Glutamatergic neuron (in vitro differentiated cells): ENCODE data around the gene G2E3. TPM values are rescaled to one million over a fixed set of nuclear protein-coding genes. Genes with fewer than 3 reads are reported as not detected.

Source experiments
- DNase-seq: peaks from one replicate; pipeline ENCODE4 v3.0.0; 2022
- H3K27ac Mint-ChIP-seq: one replicate; pipeline ENCODE4 v1.8.0; 2020; ENCODE audit warnings: mild to moderate bottlenecking, mixed read lengths, inconsistent platforms; ENCODE audit not compliant: unreplicated experiment
- H3K27me3 Mint-ChIP-seq: one replicate; pipeline ENCODE4 v1.8.0; 2020; ENCODE audit warnings: mild to moderate bottlenecking, moderate library complexity, mixed read lengths, inconsistent platforms; ENCODE audit not compliant: unreplicated experiment
- H3K36me3 Mint-ChIP-seq: one replicate; pipeline ENCODE4 v1.8.0; 2020; ENCODE audit warnings: mild to moderate bottlenecking, mixed read lengths, inconsistent platforms; ENCODE audit not compliant: unreplicated experiment
- H3K4me1 Mint-ChIP-seq: one replicate; pipeline ENCODE4 v1.8.0; 2020; ENCODE audit warnings: mild to moderate bottlenecking, low read depth, mixed read lengths, inconsistent platforms; ENCODE audit not compliant: unreplicated experiment
- H3K4me3 Mint-ChIP-seq: one replicate; pipeline ENCODE4 v1.8.0; 2020; ENCODE audit warnings: mild to moderate bottlenecking, mixed read lengths, inconsistent platforms; ENCODE audit not compliant: unreplicated experiment
- H3K9me3 Mint-ChIP-seq: one replicate; pipeline ENCODE4 v1.8.0; 2020; ENCODE audit warnings: mild to moderate bottlenecking, moderate library complexity, mixed read lengths, inconsistent platforms; ENCODE audit not compliant: unreplicated experiment
- CTCF ChIP-seq: fragments of 200-600 bp; sonication (generic); IDR thresholded peaks from one replicate; pipeline ENCODE4 v1.5.0; 2021; ENCODE audit not compliant: partially characterized antibody, unreplicated experiment
- total RNA-seq: library from RNA; stranded (reverse); fragmentation: NEBNext Ultra II Directional; extraction: Animal tissue kit (Norgen Biotek cat#: 25700); gene quantifications from one replicate; pipeline ENCODE4 v1.2.1, GENCODE V29; 2021; ENCODE audit not compliant: unreplicated experiment

G2E3 gene
- total RNA-seq, 1 donor from 2014 or later: 31.4 TPM

GRCh38 chr14:30651937-30652336 lies 93.0 kb downstream of the G2E3 start:
- TF ChIP-seq CTCF: no peak
- H3K27me3 Mint-ChIP-seq: no peaks in the 10 kb centered on the region
- no peak overlapping the region for H3K4me3 Mint-ChIP-seq
- H3K36me3 Mint-ChIP-seq: no peaks in the 10 kb centered on the region
- no peaks in the 10 kb centered on the region for H3K9me3 Mint-ChIP-seq
- DNase-seq: no peak
- H3K27ac Mint-ChIP-seq: no peak overlapping the region
- no peaks in the 10 kb centered on the region for H3K4me1 Mint-ChIP-seq

- H3K4me3 Mint-ChIP-seq: no peak overlapping the region
- no peaks in the 10 kb centered on the region for H3K9me3 Mint-ChIP-seq
- H3K27ac Mint-ChIP-seq: no peak overlapping the region
- DNase-seq: no peak
- no peaks in the 10 kb centered on the region for H3K4me1 Mint-ChIP-seq
- TF ChIP-seq CTCF: no peak
- H3K27me3 Mint-ChIP-seq: no peaks in the 10 kb centered on the region
- H3K36me3 Mint-ChIP-seq: no peaks in the 10 kb centered on the region
Measured at GRCh38 chr14:30655124-30655523, 96.2 kb downstream of the G2E3 start.

GRCh38 chr14:30655658-30656057 lies 96.7 kb downstream of the G2E3 start:
- Mint-ChIP-seq H3K9me3 (no peaks in the 10 kb centered on the region), H3K4me3 (no peak overlapping the region), H3K27me3 (no peaks in the 10 kb centered on the region), H3K4me1 (no peaks in the 10 kb centered on the region), H3K27ac (no peak overlapping the region), H3K36me3 (no peaks in the 10 kb centered on the region)
- DNase-seq: no peak
- no peak for TF ChIP-seq CTCF

- no peaks in the 10 kb centered on the region for H3K27me3 Mint-ChIP-seq
- H3K9me3 Mint-ChIP-seq: no peaks in the 10 kb centered on the region
- peak; percentile 70 for TF ChIP-seq CTCF
- H3K27ac Mint-ChIP-seq: no peak overlapping the region
- H3K36me3 Mint-ChIP-seq: no peaks in the 10 kb centered on the region
- H3K4me1 Mint-ChIP-seq: no peaks in the 10 kb centered on the region
- DNase-seq: peak; percentile 31
- no peak overlapping the region for H3K4me3 Mint-ChIP-seq
Measured at GRCh38 chr14:30656190-30656632, 97.3 kb downstream of the G2E3 start.

GRCh38 chr14:30657050-30657449 lies 98.1 kb downstream of the G2E3 start:
- H3K36me3 Mint-ChIP-seq: no peaks in the 10 kb centered on the region
- H3K27ac Mint-ChIP-seq: no peak overlapping the region
- no peak for DNase-seq
- no peak for TF ChIP-seq CTCF
- H3K4me1 Mint-ChIP-seq: no peaks in the 10 kb centered on the region
- no peaks in the 10 kb centered on the region for H3K9me3 Mint-ChIP-seq
- no peak overlapping the region for H3K4me3 Mint-ChIP-seq
- no peaks in the 10 kb centered on the region for H3K27me3 Mint-ChIP-seq
